Liver (tissue), 9 donors: ENCODE measurements around the gene RBM45. TPM values are rescaled to one million over a fixed set of nuclear protein-coding genes. Genes with fewer than 3 reads are reported as not detected.

Experiments
- DNase-seq: peaks from one replicate; pipeline ENCODE4 v3.0.0-alpha.2; 2017; ENCODE audit warnings: low spot score
- H3K27ac ChIP-seq, 2 donors: one replicate each; pipeline ENCODE4 v1.7.0; 2013; ENCODE audit warnings: inconsistent platforms in 2 of 2, low read length in 2 of 2, control low read depth in 1 of 2, low read depth in 1 of 2, mild to moderate bottlenecking in 1 of 2
- H3K27me3 ChIP-seq, 4 donors: one replicate each; pipeline versions ENCODE4 v1.6.1 to v1.7.0; 2013; ENCODE audit warnings: low read length in 3 of 4, inconsistent platforms in 1 of 4, mild to moderate bottlenecking in 1 of 4, moderate library complexity in 1 of 4; ENCODE audit not compliant: control insufficient read depth in 4 of 4, insufficient read depth in 4 of 4
- H3K36me3 ChIP-seq, 4 donors: one replicate each; pipeline versions ENCODE4 v1.6.1 to v1.7.0; 2013; ENCODE audit warnings: low read length in 3 of 4, mild to moderate bottlenecking in 3 of 4, low read depth in 1 of 4, moderate library complexity in 1 of 4; ENCODE audit not compliant: control insufficient read depth in 4 of 4, insufficient read depth in 3 of 4
- H3K4me1 ChIP-seq, 4 donors: one replicate each; pipeline versions ENCODE4 v1.6.1 to v1.7.0; 2013; ENCODE audit warnings: low read length in 3 of 4, mild to moderate bottlenecking in 3 of 4, moderate library complexity in 1 of 4; ENCODE audit not compliant: control insufficient read depth in 4 of 4, insufficient read depth in 4 of 4
- H3K4me3 ChIP-seq, 3 donors: one replicate each; pipeline versions ENCODE4 v1.6.1 to v1.7.0; 2013; ENCODE audit warnings: low read length in 3 of 3, control low read depth in 1 of 3, low read depth in 1 of 3, mild to moderate bottlenecking in 1 of 3
- H3K9ac ChIP-seq, 2 donors: one replicate each; pipeline ENCODE4 v1.7.0; 2013; ENCODE audit warnings: low read length in 2 of 2, mild to moderate bottlenecking in 2 of 2, moderate library complexity in 2 of 2, control low read depth in 1 of 2, low read depth in 1 of 2
- H3K9me3 ChIP-seq, 4 donors: one replicate each; pipeline versions ENCODE4 v1.6.1 to v1.7.0; 2013; ENCODE audit warnings: low read length in 3 of 4; ENCODE audit not compliant: control insufficient read depth in 4 of 4
- EGR1 ChIP-seq, 2 donors: IDR thresholded peaks; 2 replicates each; pipeline ENCODE4 v1.6.1; 2016 to 2018; ENCODE audit warnings: antibody characterized with exemption in 2 of 2, low read depth in 2 of 2
- FOXA1 ChIP-seq: IDR thresholded peaks from 2 replicates; pipeline ENCODE4 v1.6.1; 2016; ENCODE audit warnings: antibody characterized with exemption
- FOXA2 ChIP-seq: IDR thresholded peaks from 2 replicates; pipeline ENCODE4 v1.6.1; 2016; ENCODE audit warnings: antibody characterized with exemption
- GABPA ChIP-seq, 2 donors: IDR thresholded peaks in 1 of 2; conservative IDR thresholded peaks in 1 of 2; 2 replicates each; pipeline ENCODE4 v1.6.1; 2016; ENCODE audit warnings: antibody characterized with exemption in 2 of 2, mild to moderate bottlenecking in 1 of 2, moderate library complexity in 1 of 2
- HNF4A ChIP-seq, 2 donors: conservative IDR thresholded peaks; 2 replicates each; pipeline ENCODE4 v1.6.1; 2016; ENCODE audit warnings: antibody characterized with exemption in 2 of 2, mild to moderate bottlenecking in 2 of 2
- HNF4G ChIP-seq: IDR thresholded peaks from 2 replicates; pipeline ENCODE4 v1.6.1; 2016; ENCODE audit warnings: antibody characterized with exemption
- JUND ChIP-seq, 2 donors: IDR thresholded peaks; 2 replicates each; pipeline ENCODE4 v1.6.1; 2016; ENCODE audit warnings: antibody characterized with exemption in 2 of 2
- NR2F2 ChIP-seq: IDR thresholded peaks from 2 replicates; pipeline ENCODE4 v1.6.1; 2016; ENCODE audit warnings: antibody characterized with exemption
- RAD21 ChIP-seq, 2 donors: IDR thresholded peaks; 2 replicates each; pipeline ENCODE4 v1.6.1; 2016; ENCODE audit warnings: antibody characterized with exemption in 2 of 2, mild to moderate bottlenecking in 2 of 2
- RXRA ChIP-seq, 2 donors: IDR thresholded peaks; 2 replicates each; pipeline ENCODE4 v1.6.1; 2017 to 2018; ENCODE audit warnings: antibody characterized with exemption in 2 of 2, mild to moderate bottlenecking in 1 of 2
- SP1 ChIP-seq: IDR thresholded peaks from 2 replicates; pipeline ENCODE4 v1.6.1; 2018; ENCODE audit warnings: antibody characterized with exemption, mild to moderate bottlenecking
- TAF1 ChIP-seq: conservative IDR thresholded peaks from 2 replicates; pipeline ENCODE4 v1.6.1; 2016; ENCODE audit warnings: antibody characterized with exemption, mild to moderate bottlenecking
- YY1 ChIP-seq: IDR thresholded peaks from 2 replicates; pipeline ENCODE4 v1.6.1; 2016; ENCODE audit warnings: antibody characterized with exemption, mild to moderate bottlenecking
- WGBS: extraction: QIAGEN DNeasy Blood & Tissue Kit; methylation state at CpG from one replicate; pipeline ENCODE4 v1.1.7; 2013; 5-methylcytosine and 5-hydroxymethylcytosine counted together
- polyA plus RNA-seq, 2 donors: library from polyadenylated mRNA; stranded (reverse) in 1 of 2; unstranded in 1 of 2; fragments of 200-250 nt in 1 of 2; fragments of >200 nt in 1 of 2; fragmentation: Nextera tagmentation in 1 of 2; extraction: Ambion mirVana in 1 of 2; gene quantifications; one replicate each; pipeline versions ENCODE4 v1.2.1 to v1.2.3, GENCODE V29; 2013 to 2015
- total RNA-seq, 2 donors: library from RNA; depleted of rRNA; stranded (reverse); fragments of >200 nt; gene quantifications; one replicate each; pipeline ENCODE4 v1.2.3, GENCODE V29; 2014
- TF ChIP-seq, protein P1 (sequence below): fragments of 150-350 bp; IDR thresholded peaks from 2 replicates; pipeline ENCODE4 v1.5.1; 2017; ENCODE audit warnings: improper control_type of control experiment, low read depth, low read length; ENCODE audit not compliant: missing input control
- TF ChIP-seq, protein P2 (sequence below): IDR thresholded peaks from 2 replicates; pipeline ENCODE4 v1.6.1; 2016; ENCODE audit warnings: antibody characterized with exemption
- TF ChIP-seq, protein P3 (sequence below): IDR thresholded peaks from 2 replicates; pipeline ENCODE4 v1.6.1; 2016; ENCODE audit warnings: antibody characterized with exemption, mild to moderate bottlenecking
- TF ChIP-seq, protein P4 (sequence below): IDR thresholded peaks from 2 replicates; pipeline ENCODE4 v1.6.1; 2016; ENCODE audit warnings: antibody characterized with exemption
- TF ChIP-seq, protein P5 (sequence below): IDR thresholded peaks from 2 replicates; pipeline ENCODE4 v1.6.1; 2016; ENCODE audit warnings: antibody characterized with exemption
- donor health status: healthy.
- donor health status: healthy.
- donor health status: healthy.
- donor health status: healthy.
- donor health status: healthy.

RBM45 gene
- total and polyA plus RNA-seq, 4 donors, result 4.2 to 11.4 (median 6.8) TPM

DNA sequence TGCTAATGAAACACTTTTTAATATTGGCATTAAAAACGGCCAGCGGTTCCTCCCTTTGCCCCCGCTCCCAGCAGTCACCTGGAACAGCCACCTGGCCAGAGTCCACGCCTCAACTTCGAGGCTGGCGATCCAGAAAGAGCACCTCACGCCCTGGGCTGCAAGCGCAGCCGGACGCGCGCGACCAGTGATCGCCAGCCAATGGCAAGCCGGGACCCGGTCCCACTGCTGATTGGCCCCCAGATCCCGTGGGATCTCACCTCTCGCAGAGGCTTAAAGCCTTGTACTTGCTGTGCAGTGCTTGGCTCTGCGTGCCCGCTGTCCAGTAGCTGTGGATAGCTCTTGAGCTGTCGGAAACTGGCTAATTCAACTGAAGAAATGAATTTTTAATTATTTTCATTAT, 4.1 kb upstream of the RBM45 start:
- Histone ChIP-seq H3K27me3 (no peaks in the 10 kb centered on the region), H3K4me3 (no peak overlapping the region), H3K9ac (no peak overlapping the region), H3K9me3 (no peaks in the 10 kb centered on the region), H3K27ac (no peak overlapping the region), H3K4me1 (peaks cover 0 to 11% (median 5%) of the 10 kb centered on the region in 4 donors), H3K36me3 (no peaks in the 10 kb centered on the region)
- no peak for TF ChIP-seq NR2F2
- TF ChIP-seq SP1, result no peak
- no peak for TF ChIP-seq FOXA2
- TF ChIP-seq, protein P1, sequence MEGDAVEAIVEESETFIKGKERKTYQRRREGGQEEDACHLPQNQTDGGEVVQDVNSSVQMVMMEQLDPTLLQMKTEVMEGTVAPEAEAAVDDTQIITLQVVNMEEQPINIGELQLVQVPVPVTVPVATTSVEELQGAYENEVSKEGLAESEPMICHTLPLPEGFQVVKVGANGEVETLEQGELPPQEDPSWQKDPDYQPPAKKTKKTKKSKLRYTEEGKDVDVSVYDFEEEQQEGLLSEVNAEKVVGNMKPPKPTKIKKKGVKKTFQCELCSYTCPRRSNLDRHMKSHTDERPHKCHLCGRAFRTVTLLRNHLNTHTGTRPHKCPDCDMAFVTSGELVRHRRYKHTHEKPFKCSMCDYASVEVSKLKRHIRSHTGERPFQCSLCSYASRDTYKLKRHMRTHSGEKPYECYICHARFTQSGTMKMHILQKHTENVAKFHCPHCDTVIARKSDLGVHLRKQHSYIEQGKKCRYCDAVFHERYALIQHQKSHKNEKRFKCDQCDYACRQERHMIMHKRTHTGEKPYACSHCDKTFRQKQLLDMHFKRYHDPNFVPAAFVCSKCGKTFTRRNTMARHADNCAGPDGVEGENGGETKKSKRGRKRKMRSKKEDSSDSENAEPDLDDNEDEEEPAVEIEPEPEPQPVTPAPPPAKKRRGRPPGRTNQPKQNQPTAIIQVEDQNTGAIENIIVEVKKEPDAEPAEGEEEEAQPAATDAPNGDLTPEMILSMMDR, result no peak
- TF ChIP-seq, protein P2, sequence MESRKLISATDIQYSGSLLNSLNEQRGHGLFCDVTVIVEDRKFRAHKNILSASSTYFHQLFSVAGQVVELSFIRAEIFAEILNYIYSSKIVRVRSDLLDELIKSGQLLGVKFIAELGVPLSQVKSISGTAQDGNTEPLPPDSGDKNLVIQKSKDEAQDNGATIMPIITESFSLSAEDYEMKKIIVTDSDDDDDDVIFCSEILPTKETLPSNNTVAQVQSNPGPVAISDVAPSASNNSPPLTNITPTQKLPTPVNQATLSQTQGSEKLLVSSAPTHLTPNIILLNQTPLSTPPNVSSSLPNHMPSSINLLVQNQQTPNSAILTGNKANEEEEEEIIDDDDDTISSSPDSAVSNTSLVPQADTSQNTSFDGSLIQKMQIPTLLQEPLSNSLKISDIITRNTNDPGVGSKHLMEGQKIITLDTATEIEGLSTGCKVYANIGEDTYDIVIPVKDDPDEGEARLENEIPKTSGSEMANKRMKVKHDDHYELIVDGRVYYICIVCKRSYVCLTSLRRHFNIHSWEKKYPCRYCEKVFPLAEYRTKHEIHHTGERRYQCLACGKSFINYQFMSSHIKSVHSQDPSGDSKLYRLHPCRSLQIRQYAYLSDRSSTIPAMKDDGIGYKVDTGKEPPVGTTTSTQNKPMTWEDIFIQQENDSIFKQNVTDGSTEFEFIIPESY, result no peak
- TF ChIP-seq TAF1, result no peak
- TF ChIP-seq EGR1 (IDR thresholded peaks at IDR 0.05; ENCODE audit: low read depth in 2 of 2), result no peak
- no peak for TF ChIP-seq FOXA1
- TF ChIP-seq, protein P3, sequence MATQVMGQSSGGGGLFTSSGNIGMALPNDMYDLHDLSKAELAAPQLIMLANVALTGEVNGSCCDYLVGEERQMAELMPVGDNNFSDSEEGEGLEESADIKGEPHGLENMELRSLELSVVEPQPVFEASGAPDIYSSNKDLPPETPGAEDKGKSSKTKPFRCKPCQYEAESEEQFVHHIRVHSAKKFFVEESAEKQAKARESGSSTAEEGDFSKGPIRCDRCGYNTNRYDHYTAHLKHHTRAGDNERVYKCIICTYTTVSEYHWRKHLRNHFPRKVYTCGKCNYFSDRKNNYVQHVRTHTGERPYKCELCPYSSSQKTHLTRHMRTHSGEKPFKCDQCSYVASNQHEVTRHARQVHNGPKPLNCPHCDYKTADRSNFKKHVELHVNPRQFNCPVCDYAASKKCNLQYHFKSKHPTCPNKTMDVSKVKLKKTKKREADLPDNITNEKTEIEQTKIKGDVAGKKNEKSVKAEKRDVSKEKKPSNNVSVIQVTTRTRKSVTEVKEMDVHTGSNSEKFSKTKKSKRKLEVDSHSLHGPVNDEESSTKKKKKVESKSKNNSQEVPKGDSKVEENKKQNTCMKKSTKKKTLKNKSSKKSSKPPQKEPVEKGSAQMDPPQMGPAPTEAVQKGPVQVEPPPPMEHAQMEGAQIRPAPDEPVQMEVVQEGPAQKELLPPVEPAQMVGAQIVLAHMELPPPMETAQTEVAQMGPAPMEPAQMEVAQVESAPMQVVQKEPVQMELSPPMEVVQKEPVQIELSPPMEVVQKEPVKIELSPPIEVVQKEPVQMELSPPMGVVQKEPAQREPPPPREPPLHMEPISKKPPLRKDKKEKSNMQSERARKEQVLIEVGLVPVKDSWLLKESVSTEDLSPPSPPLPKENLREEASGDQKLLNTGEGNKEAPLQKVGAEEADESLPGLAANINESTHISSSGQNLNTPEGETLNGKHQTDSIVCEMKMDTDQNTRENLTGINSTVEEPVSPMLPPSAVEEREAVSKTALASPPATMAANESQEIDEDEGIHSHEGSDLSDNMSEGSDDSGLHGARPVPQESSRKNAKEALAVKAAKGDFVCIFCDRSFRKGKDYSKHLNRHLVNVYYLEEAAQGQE, result no peak
- no peak for TF ChIP-seq HNF4G
- no peak for TF ChIP-seq RAD21 (IDR thresholded peaks at IDR 0.05)
- TF ChIP-seq RXRA (IDR thresholded peaks at IDR 0.05), result no peak
- no peak for TF ChIP-seq GABPA (IDR thresholded peaks at IDR 0.05 in 1 of 2, conservative IDR thresholded peaks at IDR 0.05 in 1 of 2)
- no peak for TF ChIP-seq YY1
- TF ChIP-seq, protein P4, sequence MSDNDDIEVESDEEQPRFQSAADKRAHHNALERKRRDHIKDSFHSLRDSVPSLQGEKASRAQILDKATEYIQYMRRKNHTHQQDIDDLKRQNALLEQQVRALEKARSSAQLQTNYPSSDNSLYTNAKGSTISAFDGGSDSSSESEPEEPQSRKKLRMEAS, result no peak
- TF ChIP-seq, protein P5, sequence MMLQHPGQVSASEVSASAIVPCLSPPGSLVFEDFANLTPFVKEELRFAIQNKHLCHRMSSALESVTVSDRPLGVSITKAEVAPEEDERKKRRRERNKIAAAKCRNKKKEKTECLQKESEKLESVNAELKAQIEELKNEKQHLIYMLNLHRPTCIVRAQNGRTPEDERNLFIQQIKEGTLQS, result no peak
- TF ChIP-seq JUND (IDR thresholded peaks at IDR 0.05), result no peak
- DNase-seq, result no peak
- WGBS, result 88% methylated on average over 21 of the region's 21 CpGs

DNA sequence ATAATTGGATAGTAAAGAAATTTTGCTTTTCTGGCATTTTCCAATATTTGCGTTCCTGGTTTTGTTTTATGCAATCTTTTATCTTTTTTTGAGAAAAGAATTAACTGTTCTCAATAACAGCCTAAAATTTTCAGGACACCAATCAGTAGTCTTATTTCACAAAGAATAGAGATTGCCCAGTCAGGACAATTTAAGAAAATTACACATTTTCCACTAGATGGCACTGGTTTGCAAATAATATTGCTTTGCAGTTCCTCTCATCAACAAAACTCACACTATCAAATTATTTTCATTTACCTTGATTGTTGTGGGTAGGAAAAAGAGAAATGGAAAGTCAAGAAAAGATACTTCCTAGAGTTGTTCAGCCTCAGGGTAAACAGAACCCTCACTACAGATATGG, 2.4 kb upstream of the RBM45 start:
- no peak overlapping the region for H3K4me3 ChIP-seq
- DNase-seq, result no peak
- H3K9me3 ChIP-seq, result no peaks in the 10 kb centered on the region
- no peak overlapping the region for H3K27ac ChIP-seq
- WGBS, result 6% methylated on average over 1 of the region's 1 CpG
- no peak overlapping the region for H3K9ac ChIP-seq
- no peaks in the 10 kb centered on the region for H3K36me3 ChIP-seq
- peaks cover 0 to 15% (median 7%) of the 10 kb centered on the region in 4 donors for H3K4me1 ChIP-seq
- H3K27me3 ChIP-seq, result no peaks in the 10 kb centered on the region
- TF ChIP-seq HNF4G (no peak), FOXA1 (no peak), HNF4A (conservative IDR thresholded peaks at IDR 0.05) (no peak), JUND (IDR thresholded peaks at IDR 0.05) (no peak), SP1 (no peak), RXRA (IDR thresholded peaks at IDR 0.05) (no peak), RAD21 (IDR thresholded peaks at IDR 0.05) (peak; percentile 76 to 82), EGR1 (IDR thresholded peaks at IDR 0.05; ENCODE audit: low read depth in 2 of 2) (no peak)
- TF ChIP-seq, protein P2, result no peak
- TF ChIP-seq, protein P5, result no peak
- TF ChIP-seq, protein P4, result no peak
